ENCODE results near the gene COL15A1.

DNA sequence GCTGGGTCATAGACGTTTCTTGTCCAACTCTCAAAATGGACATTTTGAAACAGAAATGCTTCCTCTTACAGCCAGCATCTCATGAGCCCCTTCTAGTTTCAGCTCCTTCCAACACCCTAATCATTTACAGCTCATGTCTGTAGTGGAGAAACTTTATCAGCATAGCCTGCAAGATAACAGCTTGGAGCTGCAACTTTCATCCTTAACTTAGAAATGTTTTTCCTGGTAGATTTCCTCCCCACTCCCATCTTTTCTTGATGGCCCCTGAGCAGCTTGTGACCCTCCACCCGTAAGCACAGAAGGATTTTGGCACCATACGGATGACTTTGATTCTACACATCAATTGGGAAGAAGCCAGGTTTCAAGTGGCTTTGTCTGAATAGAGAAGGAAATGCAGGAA is 107.7 kb downstream of the COL15A1 start:
- TF ChIP-seq, protein P1, sequence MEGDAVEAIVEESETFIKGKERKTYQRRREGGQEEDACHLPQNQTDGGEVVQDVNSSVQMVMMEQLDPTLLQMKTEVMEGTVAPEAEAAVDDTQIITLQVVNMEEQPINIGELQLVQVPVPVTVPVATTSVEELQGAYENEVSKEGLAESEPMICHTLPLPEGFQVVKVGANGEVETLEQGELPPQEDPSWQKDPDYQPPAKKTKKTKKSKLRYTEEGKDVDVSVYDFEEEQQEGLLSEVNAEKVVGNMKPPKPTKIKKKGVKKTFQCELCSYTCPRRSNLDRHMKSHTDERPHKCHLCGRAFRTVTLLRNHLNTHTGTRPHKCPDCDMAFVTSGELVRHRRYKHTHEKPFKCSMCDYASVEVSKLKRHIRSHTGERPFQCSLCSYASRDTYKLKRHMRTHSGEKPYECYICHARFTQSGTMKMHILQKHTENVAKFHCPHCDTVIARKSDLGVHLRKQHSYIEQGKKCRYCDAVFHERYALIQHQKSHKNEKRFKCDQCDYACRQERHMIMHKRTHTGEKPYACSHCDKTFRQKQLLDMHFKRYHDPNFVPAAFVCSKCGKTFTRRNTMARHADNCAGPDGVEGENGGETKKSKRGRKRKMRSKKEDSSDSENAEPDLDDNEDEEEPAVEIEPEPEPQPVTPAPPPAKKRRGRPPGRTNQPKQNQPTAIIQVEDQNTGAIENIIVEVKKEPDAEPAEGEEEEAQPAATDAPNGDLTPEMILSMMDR (IDR thresholded peaks at IDR 0.05) = no peak
- no peak for TF ChIP-seq TCF7L2 (IDR thresholded peaks at IDR 0.05; ENCODE audit: low read depth, low read length)

All from Panc1 (cell line).